GM19468 (cell line): ENCODE data around the gene NOVA2.
A peak's percentile ranks its signal among the peaks of the same experiment; 100 is the strongest.

Source experiments
- ATAC-seq: cut with Tn5 transposase; IDR thresholded peaks from one replicate; pipeline ENCODE4 v1.9.1; 2021; ENCODE audit warnings: mild to moderate bottlenecking, moderate library complexity, moderate number of reproducible peaks; ENCODE audit not compliant: unreplicated experiment; ENCODE audit errors: extremely low read depth

NOVA2 gene

GRCh38 chr19:46002678-46003275 lies 29.1 kb upstream of the NOVA2 start:
- ATAC-seq = no peak

DNA sequence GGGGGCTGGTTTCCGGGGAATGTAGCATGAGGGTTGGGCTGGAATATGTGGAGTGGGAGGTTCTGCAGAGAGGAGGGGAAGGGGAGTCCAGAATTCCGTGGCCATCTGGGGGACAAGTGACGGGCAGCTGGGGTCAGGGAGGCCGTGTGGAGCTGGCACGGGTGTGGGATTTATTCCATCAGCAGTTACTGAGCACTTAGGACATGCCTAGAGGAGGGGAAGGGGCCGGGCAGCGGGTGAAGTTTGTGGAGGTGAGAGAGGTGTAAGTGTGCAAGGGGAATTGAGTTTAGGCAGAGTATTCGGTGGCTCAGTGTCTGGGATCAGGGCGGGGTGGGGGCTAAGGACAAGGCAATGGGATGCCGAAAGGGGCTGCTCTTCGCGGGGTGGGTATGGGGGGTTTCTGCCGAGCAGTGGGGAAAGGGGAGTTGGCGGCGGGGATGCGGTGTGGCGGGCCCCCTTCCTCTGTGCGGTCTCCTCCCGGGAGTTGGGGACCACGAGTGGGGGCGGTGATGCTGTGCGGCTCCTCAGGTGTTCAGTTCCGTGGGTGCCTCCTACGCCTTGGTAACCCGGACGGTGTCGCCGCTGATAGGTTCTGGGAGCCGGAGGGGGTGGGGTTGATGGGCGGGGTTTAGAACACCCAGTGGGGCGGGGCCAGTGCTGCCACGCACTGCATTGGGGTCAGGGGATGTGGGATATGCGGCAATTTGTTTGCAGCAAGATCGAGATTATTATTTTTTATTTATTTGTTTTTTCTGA lies 27.0 kb upstream of the NOVA2 start:
- no peak for ATAC-seq

DNA sequence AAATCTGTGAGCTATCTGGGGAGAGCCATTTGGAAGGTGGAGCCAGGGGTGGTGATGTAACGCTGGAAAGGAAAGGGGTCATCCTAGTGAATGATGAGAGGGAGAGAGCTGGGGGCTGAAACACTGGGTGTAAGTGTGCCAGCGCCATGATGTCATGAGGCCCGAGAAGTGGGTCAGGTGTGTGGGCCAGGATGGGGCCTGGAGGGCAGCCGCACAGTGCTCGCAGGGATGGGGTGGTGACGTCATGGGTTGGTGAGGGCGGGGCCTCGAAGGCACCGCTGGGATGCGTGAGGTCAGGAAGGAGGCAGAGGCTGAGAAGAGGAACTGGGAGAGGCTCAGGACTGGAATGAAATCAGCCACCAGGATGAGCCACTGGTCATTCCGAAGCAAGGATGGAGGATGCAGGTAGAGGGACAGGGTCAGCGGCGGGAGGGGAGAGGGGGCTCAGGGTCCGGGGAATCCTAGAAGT lies 26.0 kb upstream of the NOVA2 start:
- ATAC-seq = no peak

DNA sequence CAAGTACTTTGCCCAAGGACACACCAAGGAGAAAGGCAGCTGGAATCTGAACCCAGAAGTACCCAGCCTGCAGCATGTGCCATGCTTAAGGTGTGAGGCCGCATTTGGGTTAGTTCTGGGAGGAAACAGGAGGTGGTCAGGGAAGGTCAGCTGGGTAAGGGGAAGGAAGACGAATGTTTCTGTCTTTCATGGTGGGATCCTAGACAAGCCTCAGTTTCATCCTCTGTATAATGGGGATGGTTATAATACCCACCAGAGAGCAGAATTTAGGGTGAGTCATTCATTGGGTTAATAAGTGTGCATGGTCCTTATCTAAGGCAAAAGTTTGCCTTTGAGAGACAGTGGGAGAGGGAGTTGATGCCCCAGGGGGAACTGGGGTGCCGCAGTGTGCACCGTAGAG lies 25.2 kb upstream of the NOVA2 start:
- no peak for ATAC-seq

DNA sequence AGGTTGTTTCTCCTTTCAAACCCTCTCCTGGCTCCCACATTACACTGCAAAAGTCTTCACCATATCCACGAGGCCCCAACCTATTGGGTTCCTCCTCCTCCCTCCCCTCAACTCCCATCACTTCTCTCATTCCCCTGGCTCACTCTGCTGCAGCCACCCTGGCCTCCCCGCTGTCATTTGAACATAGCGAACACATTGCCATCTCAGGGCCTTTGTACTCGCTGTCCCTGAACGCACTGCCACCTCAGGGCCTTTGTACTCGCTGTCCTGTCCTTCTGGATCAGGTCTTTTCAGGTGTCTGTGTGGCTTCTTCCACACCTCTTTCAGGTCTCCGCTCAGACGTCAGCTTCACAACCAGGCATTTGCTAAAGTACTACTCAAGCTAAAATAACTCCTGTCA lies 23.3 kb upstream of the NOVA2 start:
- no peak for ATAC-seq

DNA sequence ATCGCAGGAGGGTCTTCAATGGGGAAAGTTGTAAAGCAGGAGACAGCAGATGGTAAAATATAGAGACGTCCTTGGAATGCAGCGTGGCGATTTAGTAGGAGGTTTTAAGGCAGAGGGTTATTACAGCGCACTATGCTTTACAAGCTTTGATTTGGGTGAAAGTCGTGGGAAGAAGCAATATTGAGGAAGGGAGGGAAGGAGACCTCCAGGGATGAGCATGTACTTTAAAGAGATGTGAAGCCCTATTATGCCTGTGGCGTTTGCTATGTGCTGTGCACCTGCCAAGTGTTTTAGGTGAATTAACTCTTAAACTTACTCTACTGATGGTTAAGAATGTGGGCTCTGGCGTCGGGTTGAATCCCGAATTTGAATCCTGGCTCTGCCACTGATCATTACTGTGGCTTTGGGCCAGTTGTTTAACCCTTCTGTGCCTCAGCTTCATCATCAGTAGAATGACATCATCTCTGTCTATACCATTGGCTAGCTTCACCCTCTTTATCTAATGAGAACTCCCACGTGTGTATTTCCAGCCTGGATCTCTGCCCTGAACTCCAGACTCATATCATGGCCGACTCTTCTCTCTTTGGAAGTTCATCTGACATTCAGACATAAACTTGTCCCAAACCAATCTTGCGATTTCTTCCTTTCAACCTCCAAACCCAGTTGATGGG lies 22.2 kb upstream of the NOVA2 start:
- no peak for ATAC-seq

GRCh38 chr19:45994998-45995714 lies 21.5 kb upstream of the NOVA2 start, which contains the start of gene CCDC61:
Gene CCDC61, plus strand, starts transcription at chr19:45995467. Its CDS starts 7,552 bp downstream, at chr19:46003019.
- peak; percentile 88 for ATAC-seq

DNA sequence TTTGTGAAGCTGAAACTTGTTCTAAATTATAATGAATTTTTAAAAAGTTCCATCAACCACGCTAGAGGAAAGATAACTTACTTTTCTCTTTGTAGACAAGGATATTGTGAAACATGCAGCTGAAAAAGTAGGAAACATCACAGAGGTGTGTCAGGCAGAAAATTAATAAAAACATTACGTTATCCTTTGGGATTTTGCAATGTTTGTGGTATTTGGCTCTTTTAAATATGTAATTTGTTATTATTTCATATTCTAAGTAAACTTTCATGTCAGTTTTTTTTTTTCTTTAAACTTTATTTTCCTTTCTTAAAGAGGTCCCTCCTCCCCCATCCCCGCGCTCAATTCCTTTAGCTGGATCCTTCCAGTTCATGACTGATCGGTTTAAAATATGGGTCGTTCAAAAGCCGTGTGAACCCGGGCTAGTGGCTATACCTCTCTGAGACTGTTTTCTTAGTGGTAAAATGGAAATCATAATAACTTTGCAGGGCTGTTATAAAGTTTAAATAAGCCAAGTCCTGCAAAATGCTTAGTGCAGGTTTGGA lies 20.9 kb upstream of the NOVA2 start:
- no peak for ATAC-seq

GRCh38 chr19:45990113-45990728 lies 16.6 kb upstream of the NOVA2 start:
- ATAC-seq = no peak

DNA sequence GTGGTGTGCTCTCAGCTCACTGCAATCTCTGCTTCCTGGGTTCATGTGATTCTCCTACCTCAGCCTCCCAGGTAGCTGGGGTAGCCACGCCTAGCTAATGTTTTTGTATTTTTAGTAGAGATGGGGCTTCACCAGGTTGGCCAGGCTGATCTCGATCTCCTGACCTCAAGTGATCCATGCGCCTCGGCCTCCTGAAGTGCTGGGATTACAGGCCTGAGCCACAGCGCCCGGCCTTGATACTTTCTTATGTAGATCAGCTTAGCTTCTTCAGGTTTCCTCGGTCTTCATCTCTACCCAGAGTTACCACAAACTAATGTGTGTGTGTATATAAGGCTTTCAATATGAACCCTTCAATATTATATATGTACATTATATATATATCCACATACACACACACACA lies 11.7 kb upstream of the NOVA2 start:
- no peak for ATAC-seq

- no peak for ATAC-seq
Observed at GRCh38 chr19:45981350-45981749, 7.7 kb upstream of the NOVA2 start.

DNA sequence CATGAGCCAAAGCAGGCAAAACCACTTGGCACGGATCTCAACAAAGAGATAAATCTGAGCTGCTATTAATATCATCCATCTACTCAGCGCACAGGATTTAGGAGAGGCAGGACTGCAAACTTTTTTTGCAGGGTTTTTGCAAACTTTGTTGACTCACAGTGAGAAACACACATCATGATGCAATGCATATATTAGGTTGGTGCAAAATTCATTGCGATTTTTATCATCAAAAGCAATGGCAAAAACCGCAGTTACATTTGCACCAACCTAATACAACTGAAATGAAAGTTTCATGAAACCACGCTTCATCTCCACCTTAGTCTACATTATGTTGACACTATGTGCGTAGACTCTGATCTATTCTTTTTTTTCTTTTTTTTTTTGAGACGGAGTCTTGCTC lies 4.5 kb upstream of the NOVA2 start:
- ATAC-seq = no peak

GRCh38 chr19:45976178-45976577 lies 2.5 kb upstream of the NOVA2 start:
- ATAC-seq = no peak

DNA sequence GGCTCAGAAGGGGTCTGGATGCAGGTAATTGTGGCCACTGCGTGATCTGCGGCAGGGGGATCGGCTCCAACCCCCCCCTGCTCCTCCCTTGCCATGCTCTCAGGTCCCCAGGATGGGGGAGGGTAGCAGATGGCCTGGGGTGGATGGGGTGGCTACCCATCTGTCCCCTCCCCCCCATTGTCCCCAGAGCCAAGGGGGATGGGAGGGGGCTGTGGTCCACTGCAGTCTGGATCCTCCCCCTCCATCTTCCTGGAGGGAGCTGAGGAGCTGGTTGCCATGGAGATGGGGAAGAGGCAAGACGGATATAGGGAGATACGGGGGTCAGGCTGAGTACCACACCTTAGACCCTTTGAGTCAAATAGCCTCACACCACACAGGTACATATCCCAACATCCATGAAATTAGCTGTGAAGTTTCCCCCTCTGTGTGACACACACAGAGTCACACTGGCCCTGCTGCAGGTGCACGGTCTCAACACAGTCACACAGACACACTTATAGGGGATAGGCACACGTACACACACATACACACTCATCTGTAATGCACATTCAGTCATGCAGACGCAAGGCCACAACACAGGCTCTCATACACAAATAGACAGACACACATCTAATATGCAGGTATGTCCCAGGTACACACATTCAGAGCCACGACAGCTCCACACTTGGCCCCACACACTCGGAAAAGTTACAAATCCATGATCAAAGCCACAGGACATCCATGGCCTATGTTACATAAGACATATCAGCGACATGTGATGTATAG lies 1.8 kb upstream of the NOVA2 start:
- ATAC-seq = no peak

DNA sequence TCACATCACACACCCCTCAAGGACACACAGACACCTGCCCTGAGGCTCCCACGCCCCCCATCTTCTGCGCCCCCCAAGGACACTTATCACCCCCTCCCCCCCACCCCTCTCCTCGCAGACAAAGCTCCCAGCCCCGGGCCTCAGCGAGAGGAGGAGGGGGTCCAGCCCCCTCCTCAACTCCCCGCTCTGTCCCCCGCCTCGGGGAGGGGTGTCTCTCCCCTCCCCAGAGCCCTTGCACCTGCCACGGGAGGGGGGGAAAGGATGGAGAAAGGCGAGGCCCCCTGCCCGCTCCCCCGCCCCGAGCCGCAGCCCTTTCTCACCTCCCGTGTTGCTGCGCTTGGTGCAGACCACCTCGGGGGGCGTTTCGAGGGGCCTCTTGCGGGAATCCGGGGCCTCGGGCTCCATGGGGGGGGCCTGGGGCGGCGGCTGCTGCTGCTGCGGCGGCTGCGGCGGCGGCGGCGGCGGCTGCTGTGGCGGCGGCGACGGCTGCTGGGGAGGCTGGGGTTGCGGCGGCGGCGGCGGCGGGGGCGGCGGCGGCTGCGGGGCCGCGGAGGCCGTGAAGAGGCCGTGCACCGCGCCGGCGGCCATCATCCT lies 621 bp downstream of the NOVA2 start:
- ATAC-seq = no peak

DNA sequence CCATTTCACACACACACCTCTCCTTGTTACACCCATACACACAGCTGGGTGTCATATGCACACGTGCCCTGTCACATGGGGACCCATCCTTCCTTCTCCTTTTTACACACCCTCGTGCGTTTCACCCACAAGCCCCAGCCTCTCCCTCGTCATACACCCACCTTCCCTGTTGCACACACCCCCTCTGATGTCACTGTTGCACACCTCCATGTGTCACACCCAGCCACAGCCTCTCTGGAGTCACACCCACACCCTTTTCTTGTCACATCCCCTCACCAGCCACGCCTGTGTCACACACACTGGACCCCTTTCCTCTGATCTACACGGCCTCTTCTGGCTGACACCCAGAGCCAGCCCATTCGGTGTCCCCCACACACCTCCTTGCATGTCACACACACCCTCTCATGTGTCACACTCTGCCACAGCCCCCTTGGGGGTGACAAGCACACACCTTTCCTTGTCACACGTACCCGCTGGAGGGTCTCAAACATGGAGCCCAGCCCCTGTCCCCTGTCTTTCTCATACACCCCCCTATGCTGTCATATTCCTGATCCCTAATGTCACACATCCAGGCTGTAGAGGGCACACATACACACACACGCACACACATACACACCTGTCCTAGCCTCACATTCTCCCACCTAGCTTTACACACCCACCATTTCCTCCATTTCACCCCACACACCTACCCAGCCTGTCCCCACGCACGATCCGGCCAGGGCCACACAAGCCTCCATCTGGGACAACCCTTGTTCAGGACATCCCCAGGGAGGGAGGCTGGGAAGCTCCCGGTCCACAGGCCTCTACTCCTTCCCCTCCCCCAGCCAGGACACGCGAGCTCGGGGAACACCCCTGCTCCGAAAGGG lies 1.4 kb downstream of the NOVA2 start:
- ATAC-seq = no peak

- ATAC-seq = no peak
Observed at GRCh38 chr19:45971260-45971902, 2.3 kb downstream of the NOVA2 start.
